K562 (cell line): ENCODE results near the gene FRMD4A. TPM values are rescaled to one million over a fixed set of nuclear protein-coding genes. Genes with fewer than 3 reads are reported as not detected.

Source experiments
- FOXP4 ChIP-seq: sonication (generic); formaldehyde crosslinking; IDR thresholded peaks from 2 replicates; pipeline ENCODE4 v1.8.0; 2022; ENCODE audit warnings: mild to moderate bottlenecking, missing genetic modification reagents, borderline replicate concordance
- NR2F6 ChIP-seq: fragments of 450-650 bp; formaldehyde crosslinking; IDR thresholded peaks from 2 replicates; pipeline ENCODE4 v1.4.0; 2020; ENCODE audit warnings: mild to moderate bottlenecking
- SMARCA4 ChIP-seq: fragments of 450-650 bp; IDR thresholded peaks from 2 replicates; pipeline ENCODE4 v1.6.1; 2016
- TBP ChIP-seq: optimal IDR thresholded peaks from 2 replicates; pipeline ENCODE3; 2011; ENCODE audit warnings: low read depth, low read length, improper control_type of control experiment
- ZBTB11 ChIP-seq, 3 experiments: fragments of 200-800 bp in 1 of 3; fragments of 250-450 bp in 1 of 3; fragments of 450-650 bp in 1 of 3; sonication (Bioruptor Pico) in 1 of 3; sonication (Bioruptor generic) in 1 of 3; formaldehyde crosslinking in 1 of 3; IDR thresholded peaks; 2 replicates each; pipeline versions ENCODE4 v1.6.1 to v1.8.0; 2016 to 2022; ENCODE audit warnings: mild to moderate bottlenecking in 2 of 3, missing genetic modification characterization in 2 of 3, missing compliant biosample characterization in 1 of 3, moderate library complexity in 1 of 3
- ZNF232 ChIP-seq: sonication (generic); formaldehyde crosslinking; IDR thresholded peaks from 2 replicates; pipeline ENCODE4 v1.8.0; 2022; ENCODE audit warnings: mild to moderate bottlenecking, missing genetic modification reagents
- ZNF655 ChIP-seq: fragments of 250-450 bp; sonication (Bioruptor Pico); IDR thresholded peaks from 2 replicates; pipeline ENCODE4 v1.5.0; 2021
- polyA plus RNA-seq, 8 experiments: library from polyadenylated mRNA; depleted of rRNA in 4 of 8; stranded (reverse) in 5 of 8; unstranded in 3 of 8; fragments of >200 nt; fragmentation: Nextera tagmentation in 2 of 8; fragmentation: Illumina TruSeq in 1 of 8; extraction: Ambion mirVana in 2 of 8; extraction: Trizol in 1 of 8; gene quantifications; 2 replicates each; pipeline versions ENCODE4 v1.2.1 to v1.2.3, GENCODE V29; 2011 to 2014; ENCODE audit warnings: inconsistent platforms in 1 of 8, missing spikeins in 1 of 8
- total RNA-seq, 7 experiments: library from RNA; depleted of rRNA in 6 of 7; stranded (reverse); fragments of >200 nt in 6 of 7; fragmentation: Illumina TruSeq in 2 of 7; extraction: Trizol in 2 of 7; gene quantifications; 2 replicates each; pipeline versions ENCODE4 v1.2.1 to v1.2.3, GENCODE V29; 2011 to 2021; ENCODE audit warnings: low replicate concordance in 1 of 7

The FRMD4A gene
- total and polyA plus RNA-seq, 9 of the 15 experiments (the other 6 are each of a cell fraction or from before 2014, with no cell fraction given): 0.80 to 5.2 (median 3.0) TPM

GRCh38 chr10:13628661-13629060 is 702.1 kb downstream of the FRMD4A start (continued):
- TF ChIP-seq ZBTB11 (CRISPR knock-in tag; IDR thresholded peaks at IDR 0.05): no peak
- no peak for TF ChIP-seq SMARCA4
- no peak for TF ChIP-seq ZNF655 (CRISPR knock-in tag)
- no peak for TF ChIP-seq FOXP4 (CRISPR knock-in tag)
- TF ChIP-seq TBP: no peak
- TF ChIP-seq NR2F6 (CRISPR knock-in tag): no peak
- TF ChIP-seq ZNF232 (CRISPR knock-in tag): no peak
